K562 (cell line): ENCODE data around the gene EVX1.

Experiments
- ESRRA ChIP-seq: fragments of 450-650 bp; IDR thresholded peaks from 2 replicates; pipeline ENCODE4 v1.6.1; 2014; ENCODE audit warnings: low read depth, mild to moderate bottlenecking, moderate library complexity, borderline replicate concordance
- IRF2 ChIP-seq: sonication (generic); formaldehyde crosslinking; IDR thresholded peaks from 2 replicates; pipeline ENCODE4 v1.8.1; 2022; ENCODE audit warnings: mild to moderate bottlenecking, missing genetic modification reagents
- KLF13 ChIP-seq: fragments of 450-650 bp; IDR thresholded peaks from 2 replicates; pipeline ENCODE4 v1.6.1; 2016; ENCODE audit warnings: missing genetic modification characterization, low read depth, mild to moderate bottlenecking, missing compliant biosample characterization, moderate library complexity, borderline replicate concordance
- MITF ChIP-seq: IDR thresholded peaks from 2 replicates; pipeline ENCODE4 v1.6.1; 2014; ENCODE audit warnings: antibody characterized with exemption
- POLR2A ChIP-seq: fragments of 450-650 bp; conservative IDR thresholded peaks from 2 replicates; pipeline ENCODE4 v1.6.1; 2016
- SNRNP70 ChIP-seq: fragments of 200-400 bp; formaldehyde crosslinking; optimal IDR thresholded peaks from 2 replicates; pipeline ENCODE3; 2017; ENCODE audit warnings: low read depth, low read length
- TAL1 ChIP-seq: fragments of 450-650 bp; IDR thresholded peaks from 2 replicates; pipeline ENCODE4 v1.6.1; 2016; ENCODE audit warnings: mild to moderate bottlenecking
- VEZF1 ChIP-seq: fragments of 200-800 bp; sonication (Bioruptor generic); IDR thresholded peaks from 2 replicates; pipeline ENCODE4 v1.6.1; 2017; ENCODE audit warnings: missing genetic modification characterization, missing compliant biosample characterization
- ZBTB7A ChIP-seq: IDR thresholded peaks from 2 replicates; pipeline ENCODE4 v1.6.1; 2011; ENCODE audit warnings: low read depth, mild to moderate bottlenecking, low read length, moderate library complexity, borderline replicate concordance; ENCODE audit not compliant: control insufficient read depth
- ZFP1 ChIP-seq: fragments of 450-650 bp; formaldehyde crosslinking; IDR thresholded peaks from 2 replicates; pipeline ENCODE4 v1.4.0; 2020; ENCODE audit warnings: mild to moderate bottlenecking, mixed read lengths
- ZNF511 ChIP-seq: sonication (generic); formaldehyde crosslinking; IDR thresholded peaks from 2 replicates; pipeline ENCODE4 v1.8.0; 2022; ENCODE audit warnings: mild to moderate bottlenecking, missing genetic modification reagents

- TF ChIP-seq IRF2 (CRISPR knock-in tag) = no peak
- TF ChIP-seq ZBTB7A = no peak
- no peak for TF ChIP-seq SNRNP70
- no peak for TF ChIP-seq VEZF1
- TF ChIP-seq ZFP1 (CRISPR knock-in tag) = no peak
- no peak for TF ChIP-seq POLR2A
- no peak for TF ChIP-seq ESRRA
- TF ChIP-seq TAL1 = no peak
- no peak for TF ChIP-seq MITF
- TF ChIP-seq ZNF511 (CRISPR knock-in tag) = no peak
- TF ChIP-seq KLF13 = no peak
Observed at GRCh38 chr7:27212497-27213432, 29.8 kb upstream of the EVX1 start.
